MCF 10A (cell line): ENCODE data around the gene FGF19. TPM values are rescaled to one million over a fixed set of nuclear protein-coding genes. Genes with fewer than 3 reads are reported as not detected.

Experiments
- BruUV-seq: library from RNA; stranded (reverse); fragments of 400-500 nt; replicated peaks from 2 replicates; lab custom pipeline; 2021; lab: Mats Ljungman, UMichigan
- CTCF ChIA-PET: fragments of 300-600 bp; sonication (Branson Sonifier 250); formaldehyde crosslinking; extraction: SDS; loops from one replicate; lab custom pipeline; 2021; ENCODE audit warnings: antibody characterized with exemption, inconsistent platforms; lab: Yijun Ruan, JAX
- POLR2A ChIA-PET: fragments of 300-600, 350-650 bp; sonication (Branson Sonifier 250); formaldehyde crosslinking; extraction: SDS; loops from one replicate; lab custom pipeline; 2020; ENCODE audit warnings: antibody characterized with exemption, inconsistent platforms; lab: Yijun Ruan, JAX
- DNase-seq: peaks from one replicate; pipeline ENCODE4 v3.0.0-alpha.2; 2018; ENCODE audit not compliant: unreplicated experiment
- H3K27ac Mint-ChIP-seq: one replicate; pipeline ENCODE4 v1.8.0; 2022; ENCODE audit warnings: mild to moderate bottlenecking, low read depth, mixed read lengths; ENCODE audit not compliant: unreplicated experiment
- H3K27me3 Mint-ChIP-seq: one replicate; pipeline ENCODE4 v1.8.0; 2022; ENCODE audit warnings: mixed read lengths; ENCODE audit not compliant: insufficient read depth, unreplicated experiment
- H3K36me3 Mint-ChIP-seq: one replicate; pipeline ENCODE4 v1.8.0; 2022; ENCODE audit warnings: mild to moderate bottlenecking, moderate library complexity, mixed read lengths; ENCODE audit not compliant: insufficient read depth, unreplicated experiment
- H3K4me1 Mint-ChIP-seq: one replicate; pipeline ENCODE4 v1.8.0; 2022; ENCODE audit warnings: mixed read lengths; ENCODE audit not compliant: insufficient read depth, unreplicated experiment
- H3K4me3 Mint-ChIP-seq: one replicate; pipeline ENCODE4 v1.8.0; 2022; ENCODE audit warnings: mild to moderate bottlenecking, moderate library complexity, mixed read lengths; ENCODE audit not compliant: unreplicated experiment
- H3K9me3 Mint-ChIP-seq: one replicate; pipeline ENCODE4 v1.8.0; 2022; ENCODE audit warnings: mixed read lengths; ENCODE audit not compliant: unreplicated experiment
- intact Hi-C: fragments of 100-400 bp; cut with micrococcal nuclease; formaldehyde crosslinking; loops from 2 replicates; pipeline ENCODE4 v1.14.1; 2022
- total RNA-seq: library from RNA; stranded (reverse); gene quantifications from 2 replicates; pipeline ENCODE4 v1.2.3, GENCODE V29; 2022
- TF ChIP-seq, protein P1 (sequence below): fragments of 200-600 bp; IDR thresholded peaks from one replicate; pipeline ENCODE4 v1.8.0; 2022; ENCODE audit warnings: antibody characterized with exemption, mild to moderate bottlenecking; ENCODE audit not compliant: unreplicated experiment

FGF19 gene
- total RNA-seq, 1 experiment from 2014 or later = not detected

DNA sequence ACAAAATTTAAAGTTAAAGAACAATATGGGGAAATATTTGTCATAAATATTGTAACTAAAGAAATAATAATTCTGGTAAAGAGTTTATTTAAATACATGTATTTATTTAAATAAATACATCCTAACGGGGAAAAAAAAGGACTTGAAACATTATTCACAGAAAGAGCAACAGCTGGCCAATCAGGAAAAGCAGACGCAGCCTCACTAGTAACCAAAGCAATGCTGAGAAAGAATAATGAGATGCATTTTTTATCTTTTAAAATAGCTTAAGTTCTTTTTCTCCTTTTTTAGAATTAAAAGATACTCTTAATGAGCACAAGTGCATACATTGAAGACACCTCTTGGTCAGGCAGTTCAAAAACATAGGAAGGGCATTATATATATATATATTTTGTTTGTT lies 26.1 kb downstream of the FGF19 start:
- ChIA-PET CTCF (interaction anchor here (1.9 to 4.6 kb wide), 2 partner anchors 211 to 232 kb away, joined by 7 to 11 read pairs; no protein-coding TSS in a partner anchor), POLR2A (interaction anchor here (1.2 to 1.3 kb wide), 2 partner anchors 10 to 37 kb away, joined by 3 read pairs; partner anchors contain the start of gene CCND1)
- Mint-ChIP-seq H3K27ac (no peak overlapping the region), H3K36me3 (peaks cover 6% of the 10 kb centered on the region), H3K4me1 (no peaks in the 10 kb centered on the region), H3K9me3 (no peaks in the 10 kb centered on the region), H3K4me3 (no peak overlapping the region), H3K27me3 (no peaks in the 10 kb centered on the region)
- intact Hi-C loops = no loop called here
- TF ChIP-seq, protein P1, sequence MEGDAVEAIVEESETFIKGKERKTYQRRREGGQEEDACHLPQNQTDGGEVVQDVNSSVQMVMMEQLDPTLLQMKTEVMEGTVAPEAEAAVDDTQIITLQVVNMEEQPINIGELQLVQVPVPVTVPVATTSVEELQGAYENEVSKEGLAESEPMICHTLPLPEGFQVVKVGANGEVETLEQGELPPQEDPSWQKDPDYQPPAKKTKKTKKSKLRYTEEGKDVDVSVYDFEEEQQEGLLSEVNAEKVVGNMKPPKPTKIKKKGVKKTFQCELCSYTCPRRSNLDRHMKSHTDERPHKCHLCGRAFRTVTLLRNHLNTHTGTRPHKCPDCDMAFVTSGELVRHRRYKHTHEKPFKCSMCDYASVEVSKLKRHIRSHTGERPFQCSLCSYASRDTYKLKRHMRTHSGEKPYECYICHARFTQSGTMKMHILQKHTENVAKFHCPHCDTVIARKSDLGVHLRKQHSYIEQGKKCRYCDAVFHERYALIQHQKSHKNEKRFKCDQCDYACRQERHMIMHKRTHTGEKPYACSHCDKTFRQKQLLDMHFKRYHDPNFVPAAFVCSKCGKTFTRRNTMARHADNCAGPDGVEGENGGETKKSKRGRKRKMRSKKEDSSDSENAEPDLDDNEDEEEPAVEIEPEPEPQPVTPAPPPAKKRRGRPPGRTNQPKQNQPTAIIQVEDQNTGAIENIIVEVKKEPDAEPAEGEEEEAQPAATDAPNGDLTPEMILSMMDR = no peak
- no peak for DNase-seq
- BruUV-seq = no TSS peak

DNA sequence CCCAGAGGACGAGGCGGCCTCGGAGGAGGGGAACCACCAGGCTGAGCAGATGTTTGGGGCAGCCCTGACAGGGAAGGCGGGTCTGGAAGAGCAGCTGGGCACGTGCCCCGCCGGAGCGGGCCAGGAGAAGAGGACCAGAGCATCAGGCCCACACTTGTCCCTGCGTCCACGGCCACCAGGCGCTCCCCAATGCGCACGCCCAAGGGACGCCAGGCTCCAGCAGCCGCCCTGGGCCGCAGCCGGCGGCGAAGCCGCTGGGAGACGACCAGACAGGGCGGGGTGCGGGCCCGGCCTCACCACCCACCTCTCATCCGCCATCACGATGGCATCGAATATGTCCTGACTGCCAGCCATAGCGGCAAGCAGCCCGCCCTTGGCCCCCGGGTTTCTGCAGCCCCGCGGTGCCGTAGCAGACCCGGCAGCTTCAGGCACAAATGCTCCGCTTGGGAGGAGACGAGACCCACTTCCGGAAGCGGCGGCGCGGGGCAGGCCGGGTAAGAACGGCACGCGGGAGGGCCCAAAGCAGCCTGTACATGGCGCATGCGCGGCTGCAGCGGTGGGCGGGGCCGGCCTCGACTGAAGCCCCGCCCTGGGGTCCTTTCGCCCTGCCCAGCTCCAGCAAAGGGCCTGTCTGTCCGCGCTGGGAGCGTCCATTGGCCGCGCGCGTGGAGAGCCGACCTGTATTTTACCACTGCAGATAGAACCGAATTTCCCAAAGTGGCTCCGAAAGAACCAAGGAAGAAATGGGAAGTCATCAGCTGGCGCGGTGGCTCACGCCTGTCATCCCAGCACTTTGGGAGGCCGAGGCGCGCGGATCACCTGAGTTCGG lies 28.7 kb downstream of the FGF19 start, which contains the start of gene LTO1:
Gene LTO1 (minus strand): TSS at position 468 of the 829 bp plus-strand sequence. CDS start 114 bp downstream, at position 354.
- intact Hi-C loops = no loop called here
- BruUV-seq = no TSS peak
- H3K4me1 Mint-ChIP-seq = peaks cover 4% of the 10 kb centered on the region
- H3K27me3 Mint-ChIP-seq = no peaks in the 10 kb centered on the region
- ChIA-PET POLR2A (interaction anchor here (0.6 to 2.1 kb wide), 23 partner anchors 10 to 1403 kb away, joined by 3 to 15 read pairs (median 4); partner anchors contain the start of genes C11orf24 and TPCN2), CTCF (interaction anchor here (0.5 to 1.1 kb wide), 9 partner anchors 21 to 1438 kb away, joined by 3 to 6 read pairs (median 3); no protein-coding TSS in a partner anchor)
- TF ChIP-seq, protein P1 = no peak
- H3K9me3 Mint-ChIP-seq = no peaks in the 10 kb centered on the region
- peak within 1 kb of the TSS; percentile 90 for H3K27ac Mint-ChIP-seq
- peaks cover 22% of the 10 kb centered on the region for H3K36me3 Mint-ChIP-seq
- peak; percentile 95 for DNase-seq
- peak within 1 kb of the TSS; percentile 95 for H3K4me3 Mint-ChIP-seq

DNA sequence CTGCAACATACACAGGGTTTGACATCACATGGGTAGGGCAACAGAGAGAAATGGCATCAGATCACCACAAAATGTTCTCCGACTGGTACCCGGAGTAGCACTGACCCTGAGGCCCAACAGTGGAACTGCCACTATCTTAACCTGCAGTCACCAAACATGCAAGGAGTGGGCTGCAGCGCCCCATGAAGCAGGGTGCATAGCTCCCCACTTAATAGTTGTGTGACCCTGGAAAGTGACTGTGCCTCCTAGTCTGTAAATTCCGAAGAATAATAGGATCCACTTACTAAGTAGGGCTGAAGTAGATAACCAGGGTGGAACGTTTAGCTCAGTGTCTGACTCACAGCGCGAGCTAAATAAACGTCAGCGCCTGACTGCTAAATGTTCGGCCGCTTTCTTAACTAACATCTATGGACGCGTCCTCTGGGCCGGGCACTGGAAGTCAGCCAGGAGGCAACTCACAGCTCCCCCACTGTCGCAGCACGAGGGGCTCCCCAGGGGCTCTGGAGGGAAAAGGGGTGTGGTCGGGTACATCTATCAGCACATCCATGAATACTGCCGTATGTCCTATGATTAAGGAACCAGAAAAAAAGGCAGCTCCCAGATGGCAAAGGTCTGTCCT lies 29.4 kb downstream of the FGF19 start:
- peaks cover 4% of the 10 kb centered on the region for H3K4me1 Mint-ChIP-seq
- DNase-seq = peak; percentile 39
- H3K4me3 Mint-ChIP-seq = peak overlapping the region; percentile 95
- TF ChIP-seq, protein P1 = no peak
- peak overlapping the region; percentile 90 for H3K27ac Mint-ChIP-seq
- H3K36me3 Mint-ChIP-seq = peaks cover 30% of the 10 kb centered on the region
- H3K27me3 Mint-ChIP-seq = no peaks in the 10 kb centered on the region
- POLR2A ChIA-PET = interaction anchor here (0.6 to 2.1 kb wide), 16 partner anchors 9 to 1402 kb away, joined by 3 to 15 read pairs (median 4); partner anchors contain the start of genes C11orf24 and TPCN2
- CTCF ChIA-PET = interaction anchor here (0.6 to 1.1 kb wide), 6 partner anchors 21 to 1437 kb away, joined by 3 to 6 read pairs (median 3); no protein-coding TSS in a partner anchor
- BruUV-seq = TSS peak; percentile 52
- no peaks in the 10 kb centered on the region for H3K9me3 Mint-ChIP-seq
- intact Hi-C loops = no loop called here
